ENCODE results near the gene ELAVL4. TPM values are rescaled to one million over a fixed set of nuclear protein-coding genes. Genes with fewer than 3 reads are reported as not detected.

Gene ELAVL4
- total and polyA plus RNA-seq, 9 donors, result not detected

DNA sequence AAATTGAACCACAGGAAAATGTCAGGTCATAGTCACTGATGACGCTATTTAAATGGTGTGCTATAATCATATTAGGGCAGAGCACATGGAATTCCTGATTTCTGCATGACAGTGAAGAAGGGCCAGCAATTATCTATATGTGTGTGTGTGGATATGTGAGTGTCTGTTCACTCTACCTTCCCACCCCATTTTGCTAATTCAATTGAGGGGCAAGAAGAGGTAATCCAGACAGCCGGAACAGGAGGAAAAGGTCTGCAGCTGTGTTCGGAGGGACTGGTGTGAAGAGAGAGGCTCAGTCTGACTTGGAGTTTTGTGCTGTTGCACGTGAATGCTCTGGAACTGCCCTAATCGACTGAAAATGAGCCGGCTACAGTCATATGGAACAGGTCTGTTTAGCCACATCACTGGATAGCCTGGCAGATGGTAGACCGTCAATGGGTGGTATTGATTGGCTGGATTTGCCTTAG lies 5.1 kb upstream of the ELAVL4 start:
- Histone ChIP-seq H3K4me3 (no peak overlapping the region), H3K36me3 (no peaks in the 10 kb centered on the region), H3K27ac (no peak overlapping the region), H3K9me3 (no peaks in the 10 kb centered on the region), H3K4me1 (ENCODE audit: insufficient read depth) (no peaks in the 10 kb centered on the region), H3K27me3 (no peaks in the 10 kb centered on the region)
- WGBS, 3 donors, result 59 to 69% (median 65%) methylated on average over 7 of the region's 7 CpGs
- TF ChIP-seq, protein P1, sequence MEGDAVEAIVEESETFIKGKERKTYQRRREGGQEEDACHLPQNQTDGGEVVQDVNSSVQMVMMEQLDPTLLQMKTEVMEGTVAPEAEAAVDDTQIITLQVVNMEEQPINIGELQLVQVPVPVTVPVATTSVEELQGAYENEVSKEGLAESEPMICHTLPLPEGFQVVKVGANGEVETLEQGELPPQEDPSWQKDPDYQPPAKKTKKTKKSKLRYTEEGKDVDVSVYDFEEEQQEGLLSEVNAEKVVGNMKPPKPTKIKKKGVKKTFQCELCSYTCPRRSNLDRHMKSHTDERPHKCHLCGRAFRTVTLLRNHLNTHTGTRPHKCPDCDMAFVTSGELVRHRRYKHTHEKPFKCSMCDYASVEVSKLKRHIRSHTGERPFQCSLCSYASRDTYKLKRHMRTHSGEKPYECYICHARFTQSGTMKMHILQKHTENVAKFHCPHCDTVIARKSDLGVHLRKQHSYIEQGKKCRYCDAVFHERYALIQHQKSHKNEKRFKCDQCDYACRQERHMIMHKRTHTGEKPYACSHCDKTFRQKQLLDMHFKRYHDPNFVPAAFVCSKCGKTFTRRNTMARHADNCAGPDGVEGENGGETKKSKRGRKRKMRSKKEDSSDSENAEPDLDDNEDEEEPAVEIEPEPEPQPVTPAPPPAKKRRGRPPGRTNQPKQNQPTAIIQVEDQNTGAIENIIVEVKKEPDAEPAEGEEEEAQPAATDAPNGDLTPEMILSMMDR (IDR thresholded peaks at IDR 0.05), result no peak
- no peak for TF ChIP-seq EP300 (IDR thresholded peaks at IDR 0.05)
- TF ChIP-seq POLR2A (IDR thresholded peaks at IDR 0.05), result no peak
- DNase-seq, result no peak
- intact Hi-C loops (cut with DNase I), result no loop called here

GRCh38 chr1:50105433-50105832 lies 3.3 kb upstream of the ELAVL4 start:
- TF ChIP-seq, protein P1 (IDR thresholded peaks at IDR 0.05), result no peak
- TF ChIP-seq POLR2A (IDR thresholded peaks at IDR 0.05) (no peak), EP300 (IDR thresholded peaks at IDR 0.05) (no peak)
- intact Hi-C loops (cut with DNase I), result no loop called here
- no peak for DNase-seq
- H3K9me3 ChIP-seq, result no peaks in the 10 kb centered on the region
- no peaks in the 10 kb centered on the region for H3K36me3 ChIP-seq
- H3K4me3 ChIP-seq, result no peak overlapping the region
- no peaks in the 10 kb centered on the region for H3K27me3 ChIP-seq
- 72 to 80% (median 77%) methylated on average over 3 of the region's 3 CpGs for WGBS, 3 donors
- H3K27ac ChIP-seq, result no peak overlapping the region
- H3K4me1 ChIP-seq (ENCODE audit: insufficient read depth), result no peaks in the 10 kb centered on the region

DNA sequence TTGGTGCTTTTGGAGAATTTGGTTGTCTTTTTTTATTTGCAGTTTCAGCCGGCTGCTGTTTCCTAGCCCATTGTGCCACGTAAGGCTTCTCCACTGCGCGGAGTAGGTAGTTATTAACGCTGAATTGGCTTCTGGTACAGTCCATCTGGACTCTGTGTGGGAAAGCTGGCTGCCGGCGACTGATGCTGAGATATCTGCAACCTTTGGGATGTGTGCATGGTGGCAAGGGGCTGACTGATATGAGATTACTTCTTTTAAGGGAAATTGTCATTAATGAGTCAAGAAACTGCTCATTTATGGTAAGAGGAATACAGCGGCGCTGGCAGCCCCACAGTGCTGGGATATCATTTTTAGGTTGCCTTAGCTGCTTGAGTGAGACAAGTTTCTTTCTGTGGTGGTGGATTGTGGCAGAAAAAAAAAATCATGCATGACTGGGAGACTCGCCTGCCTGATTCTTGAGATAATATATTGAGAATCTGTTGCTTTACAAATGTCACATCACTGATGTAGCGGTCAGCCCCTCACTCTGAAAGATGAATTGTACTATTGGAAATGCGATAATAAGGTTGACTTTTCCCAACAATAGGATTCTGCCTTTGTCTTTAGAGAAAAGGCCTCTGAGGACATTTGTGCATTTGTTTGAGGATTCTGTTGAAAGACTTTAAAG lies 2.5 kb upstream of the ELAVL4 start:
- Histone ChIP-seq H3K4me1 (ENCODE audit: insufficient read depth) (no peaks in the 10 kb centered on the region), H3K27ac (no peak overlapping the region), H3K27me3 (no peaks in the 10 kb centered on the region), H3K36me3 (no peaks in the 10 kb centered on the region), H3K9me3 (no peaks in the 10 kb centered on the region), H3K4me3 (no peak overlapping the region)
- TF ChIP-seq POLR2A (IDR thresholded peaks at IDR 0.05) (no peak), EP300 (IDR thresholded peaks at IDR 0.05) (no peak)
- TF ChIP-seq, protein P1 (IDR thresholded peaks at IDR 0.05), result no peak
- WGBS, 3 donors, result 83 to 87% (median 84%) methylated on average over 12 of the region's 12 CpGs
- intact Hi-C loops (cut with DNase I), result no loop called here
- no peak for DNase-seq

GRCh38 chr1:50109116-50109515 lies 396 bp downstream of the ELAVL4 start:
- intact Hi-C loops (cut with DNase I), result no loop called here
- 82 to 83% (median 83%) methylated on average over 4 of the region's 4 CpGs for WGBS, 3 donors
- no peak overlapping the region for H3K4me3 ChIP-seq
- no peaks in the 10 kb centered on the region for H3K36me3 ChIP-seq
- no peaks in the 10 kb centered on the region for H3K4me1 ChIP-seq (ENCODE audit: insufficient read depth)
- H3K9me3 ChIP-seq, result no peaks in the 10 kb centered on the region
- no peak for TF ChIP-seq POLR2A (IDR thresholded peaks at IDR 0.05)
- TF ChIP-seq, protein P1 (IDR thresholded peaks at IDR 0.05), result no peak
- TF ChIP-seq EP300 (IDR thresholded peaks at IDR 0.05), result no peak
- no peaks in the 10 kb centered on the region for H3K27me3 ChIP-seq
- no peak for DNase-seq
- H3K27ac ChIP-seq, result no peak overlapping the region

All from ovary (tissue), 9 donors.